Activated CD4-positive, alpha-beta T cell treated with anti-CD3 and anti-CD28 coated beads for 36 hours (primary cell): ENCODE measurements around the gene CAPN13. TPM values are rescaled to one million over a fixed set of nuclear protein-coding genes. Genes with fewer than 3 reads are reported as not detected.

Source experiments
- ATAC-seq: fragments of 200-7000 bp; cut with Tn5 transposase; one replicate; pipeline ENCODE4 v1.10.0; 2021; ENCODE audit warnings: mild to moderate bottlenecking, moderate library complexity
- CTCF ChIA-PET: fragments of 350-600 bp; sonication (Branson Sonifier 250); formaldehyde crosslinking; loops from one replicate; lab custom pipeline; 2021; ENCODE audit warnings: antibody characterized with exemption; lab: Charles Lee
- POLR2A ChIA-PET: fragments of 350-600 bp; sonication (Branson Sonifier 250); formaldehyde crosslinking; loops from one replicate; lab custom pipeline; 2021; ENCODE audit warnings: antibody characterized with exemption, inconsistent platforms; lab: Charles Lee
- DNase-seq: peaks from one replicate; pipeline ENCODE4 v3.0.0-alpha.2; 2020
- H3K27ac Mint-ChIP-seq: one replicate; pipeline ENCODE4 v1.8.0; 2021; ENCODE audit warnings: mixed read lengths
- H3K27me3 Mint-ChIP-seq: one replicate; pipeline ENCODE4 v1.8.0; 2021; ENCODE audit warnings: mixed read lengths
- H3K36me3 Mint-ChIP-seq: one replicate; pipeline ENCODE4 v1.8.0; 2021; ENCODE audit warnings: low read depth, mixed read lengths
- H3K4me1 Mint-ChIP-seq: one replicate; pipeline ENCODE4 v1.8.0; 2021; ENCODE audit warnings: mixed read lengths
- H3K4me3 Mint-ChIP-seq: one replicate; pipeline ENCODE4 v1.8.0; 2021; ENCODE audit warnings: mild to moderate bottlenecking, moderate library complexity, mixed read lengths
- H3K9me3 Mint-ChIP-seq: one replicate; pipeline ENCODE4 v1.8.0; 2021; ENCODE audit warnings: low read depth, mixed read lengths
- intact Hi-C, 2 experiments: fragments of 100-400 bp; cut with DNase I in 1 of 2; cut with micrococcal nuclease in 1 of 2; formaldehyde crosslinking; loops; one replicate each; pipeline versions ENCODE4 v1.14.2 to v1.15.1; 2022 to 2024; cut with DNase I, micrococcal nuclease
- total RNA-seq, 2 experiments: library from RNA; stranded (reverse); gene quantifications; one replicate each; pipeline ENCODE4 v1.2.3, GENCODE V29; 2021

The CAPN13 gene
- total RNA-seq, 2 experiments from 2014 or later = not detected

GRCh38 chr2:30770816-30771576, 36.2 kb downstream of the CAPN13 start:
- no peak overlapping the region for H3K4me3 Mint-ChIP-seq
- no peaks in the 10 kb centered on the region for H3K36me3 Mint-ChIP-seq
- ATAC-seq (no peak), DNase-seq (no peak)
- POLR2A ChIA-PET = no interaction called here
- intact Hi-C loops = no loop called here
- CTCF ChIA-PET = interaction anchor here (0.8 kb wide), 1 partner anchor 10 kb away, joined by 4 read pairs; no protein-coding TSS in a partner anchor
- no peak overlapping the region for H3K27ac Mint-ChIP-seq
- no peaks in the 10 kb centered on the region for H3K9me3 Mint-ChIP-seq
- H3K27me3 Mint-ChIP-seq = peaks cover 11% of the 10 kb centered on the region
- H3K4me1 Mint-ChIP-seq = peaks cover 2% of the 10 kb centered on the region

GRCh38 chr2:30769891-30770462, 37.3 kb downstream of the CAPN13 start:
- H3K27me3 Mint-ChIP-seq = peaks cover 8% of the 10 kb centered on the region
- ATAC-seq = no peak
- CTCF ChIA-PET = interaction anchor here (0.8 kb wide), 1 partner anchor 11 kb away, joined by 4 read pairs; no protein-coding TSS in a partner anchor
- no peak overlapping the region for H3K27ac Mint-ChIP-seq
- no peaks in the 10 kb centered on the region for H3K36me3 Mint-ChIP-seq
- H3K4me3 Mint-ChIP-seq = no peak overlapping the region
- DNase-seq = no peak
- H3K4me1 Mint-ChIP-seq = no peaks in the 10 kb centered on the region
- no peaks in the 10 kb centered on the region for H3K9me3 Mint-ChIP-seq
- intact Hi-C loops = no loop called here
- POLR2A ChIA-PET = no interaction called here

DNA sequence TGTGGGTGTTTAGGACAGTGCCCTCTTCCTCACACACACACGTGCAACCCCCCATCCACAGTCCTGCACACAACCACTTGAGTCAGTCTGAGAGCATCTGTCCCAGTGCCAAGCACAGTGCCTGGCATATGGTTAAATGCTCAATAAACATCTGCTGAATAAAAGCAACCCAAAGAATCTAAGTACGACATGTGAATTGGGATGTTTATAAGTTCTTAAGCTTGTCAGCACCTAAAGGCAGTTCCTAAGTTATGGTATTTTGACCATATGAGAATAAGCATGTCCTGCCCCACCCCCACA, 37.8 kb downstream of the CAPN13 start:
- Mint-ChIP-seq H3K27me3 (peaks cover 8% of the 10 kb centered on the region), H3K4me3 (no peak overlapping the region), H3K4me1 (no peaks in the 10 kb centered on the region), H3K27ac (no peak overlapping the region), H3K9me3 (no peaks in the 10 kb centered on the region), H3K36me3 (no peaks in the 10 kb centered on the region)
- ATAC-seq (no peak), DNase-seq (no peak)
- CTCF ChIA-PET = no interaction called here
- intact Hi-C loops = no loop called here
- POLR2A ChIA-PET = no interaction called here

- ChIA-PET POLR2A (no interaction called here), CTCF (no interaction called here)
- Mint-ChIP-seq H3K27me3 (peaks cover 8% of the 10 kb centered on the region), H3K36me3 (no peaks in the 10 kb centered on the region), H3K9me3 (no peaks in the 10 kb centered on the region), H3K27ac (no peak overlapping the region), H3K4me1 (no peaks in the 10 kb centered on the region), H3K4me3 (no peak overlapping the region)
- intact Hi-C loops = no loop called here
- ATAC-seq (no peak), DNase-seq (no peak)
These were observed 38.4 kb downstream of the CAPN13 start for GRCh38 chr2:30768708-30769480.

DNA sequence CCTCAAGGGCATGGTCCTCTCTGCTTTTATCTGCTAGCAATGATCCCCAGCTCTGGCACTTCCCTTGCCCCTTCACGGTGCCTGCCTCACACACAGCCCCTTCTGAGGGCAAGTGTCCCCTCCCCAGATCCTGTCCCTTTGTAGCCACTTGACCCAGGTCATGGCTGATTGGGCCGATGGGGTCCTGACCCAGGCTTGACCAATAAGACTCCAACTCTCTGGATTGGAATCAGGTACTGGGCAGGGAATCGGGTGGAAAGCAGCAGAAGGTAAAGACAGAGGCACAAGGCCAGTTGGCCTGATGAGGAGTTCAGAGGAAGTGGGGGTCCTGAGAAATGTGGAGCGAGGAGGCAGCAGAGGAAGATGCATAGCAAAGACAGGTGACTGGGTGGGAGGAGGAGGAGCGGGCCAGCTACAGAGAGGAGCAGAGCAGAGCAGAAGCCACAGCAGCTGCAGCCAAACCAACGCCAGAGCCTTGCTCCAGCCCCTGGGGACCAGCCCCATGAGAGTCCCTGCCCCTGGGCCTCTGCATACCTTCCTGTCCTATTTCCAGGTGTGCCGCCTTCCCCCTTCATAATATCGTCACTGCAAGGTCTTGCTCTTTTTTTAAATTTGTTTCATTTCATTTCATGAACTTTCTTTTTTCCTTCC, 39.1 kb downstream of the CAPN13 start:
- Mint-ChIP-seq H3K9me3 (no peaks in the 10 kb centered on the region), H3K27ac (no peak overlapping the region), H3K4me1 (no peaks in the 10 kb centered on the region), H3K36me3 (no peaks in the 10 kb centered on the region), H3K4me3 (no peak overlapping the region), H3K27me3 (peaks cover 5% of the 10 kb centered on the region)
- intact Hi-C loops = no loop called here
- no peak for ATAC-seq
- ChIA-PET CTCF (interaction anchor here (1.1 kb wide), 1 partner anchor 388 kb away, joined by 3 read pairs; no protein-coding TSS in a partner anchor), POLR2A (no interaction called here)
- no peak for DNase-seq

DNA sequence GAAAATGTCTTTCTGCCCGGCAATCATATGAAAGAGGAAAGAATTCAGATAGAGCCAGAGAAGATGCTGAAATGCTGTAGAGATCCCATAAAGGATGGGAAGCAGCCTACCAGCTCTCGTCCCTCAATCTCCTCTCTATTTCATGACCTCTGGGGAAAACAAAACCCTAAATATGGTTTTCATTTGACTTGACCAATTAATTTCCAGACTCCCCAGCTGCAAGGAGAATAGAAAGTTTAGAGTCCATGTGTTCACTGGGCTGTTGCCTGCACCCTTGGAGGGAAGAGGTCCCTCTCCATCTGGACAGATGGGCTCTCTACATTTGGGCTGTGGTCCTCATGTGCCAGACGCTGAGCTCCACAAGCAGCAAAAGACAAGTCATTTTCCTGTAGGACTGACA, 40.6 kb downstream of the CAPN13 start:
- no peak for ATAC-seq
- Mint-ChIP-seq H3K36me3 (no peaks in the 10 kb centered on the region), H3K27ac (no peak overlapping the region), H3K4me1 (no peaks in the 10 kb centered on the region), H3K27me3 (peaks cover 5% of the 10 kb centered on the region), H3K4me3 (no peak overlapping the region), H3K9me3 (no peaks in the 10 kb centered on the region)
- ChIA-PET POLR2A (no interaction called here), CTCF (interaction anchor here (1.1 kb wide), 1 partner anchor 390 kb away, joined by 3 read pairs; no protein-coding TSS in a partner anchor)
- intact Hi-C loops = no loop called here
- DNase-seq = no peak

GRCh38 chr2:30765876-30766470, 41.3 kb downstream of the CAPN13 start:
- intact Hi-C loops = no loop called here
- Mint-ChIP-seq H3K27ac (no peak overlapping the region), H3K4me3 (no peak overlapping the region), H3K4me1 (no peaks in the 10 kb centered on the region), H3K27me3 (peaks cover 2% of the 10 kb centered on the region), H3K9me3 (no peaks in the 10 kb centered on the region), H3K36me3 (no peaks in the 10 kb centered on the region)
- DNase-seq = no peak
- ChIA-PET POLR2A (no interaction called here), CTCF (no interaction called here)
- ATAC-seq = no peak

- DNase-seq (no peak), ATAC-seq (no peak)
- no peak overlapping the region for H3K27ac Mint-ChIP-seq
- intact Hi-C loops = no loop called here
- H3K4me3 Mint-ChIP-seq = no peak overlapping the region
- CTCF ChIA-PET = interaction anchor here (0.7 kb wide), 1 partner anchor 123 kb away, joined by 3 read pairs; no protein-coding TSS in a partner anchor
- POLR2A ChIA-PET = no interaction called here
- H3K36me3 Mint-ChIP-seq = no peaks in the 10 kb centered on the region
- H3K4me1 Mint-ChIP-seq = no peaks in the 10 kb centered on the region
- no peaks in the 10 kb centered on the region for H3K9me3 Mint-ChIP-seq
- H3K27me3 Mint-ChIP-seq = peaks cover 2% of the 10 kb centered on the region
These were observed 42.1 kb downstream of the CAPN13 start for GRCh38 chr2:30765191-30765590.

DNA sequence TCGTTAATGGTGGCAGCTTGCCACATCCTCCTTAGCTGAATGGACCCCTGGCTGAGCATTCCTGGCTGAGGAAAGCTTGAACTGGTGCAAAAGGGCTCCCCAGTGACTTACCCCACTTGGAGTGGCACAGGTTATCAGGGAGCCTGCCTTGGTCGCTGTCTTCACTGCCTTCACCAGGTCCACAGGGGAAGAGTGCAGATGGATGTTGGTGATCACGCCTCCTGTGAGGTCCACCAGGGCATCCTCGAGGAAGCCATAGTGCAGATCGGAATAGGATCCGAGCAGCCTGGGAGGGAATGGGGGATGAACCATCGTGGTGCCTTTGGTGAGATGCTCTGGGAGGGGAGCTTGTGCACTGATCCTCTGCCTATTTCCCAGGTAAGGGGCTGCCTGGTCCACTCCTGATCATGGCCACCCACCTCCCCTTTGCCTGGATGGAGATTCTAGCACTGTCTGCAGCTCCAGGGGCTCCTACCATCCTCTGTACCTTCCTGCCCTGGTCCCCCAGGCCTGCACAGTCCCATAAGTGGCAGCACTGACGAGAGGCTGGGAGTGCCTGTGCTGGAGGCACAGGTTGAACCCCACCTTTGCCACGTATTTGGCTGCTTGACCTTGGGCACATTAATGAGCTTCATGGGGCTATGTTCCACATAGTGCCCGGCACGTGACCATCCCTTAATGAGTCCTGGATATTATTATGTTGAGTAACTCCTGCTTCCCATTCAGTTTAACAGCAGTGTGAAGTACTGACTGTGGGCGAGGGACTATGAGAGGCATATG, 43.0 kb downstream of the CAPN13 start:
- Mint-ChIP-seq H3K9me3 (no peaks in the 10 kb centered on the region), H3K36me3 (no peaks in the 10 kb centered on the region), H3K27me3 (peaks cover 4% of the 10 kb centered on the region), H3K4me1 (no peaks in the 10 kb centered on the region), H3K4me3 (no peak overlapping the region), H3K27ac (no peak overlapping the region)
- intact Hi-C loops = no loop called here
- CTCF ChIA-PET = interaction anchor here (0.7 to 0.8 kb wide), 3 partner anchors 17 to 124 kb away, joined by 3 to 6 read pairs (median 3); no protein-coding TSS in a partner anchor
- no peak for ATAC-seq
- POLR2A ChIA-PET = no interaction called here
- DNase-seq = no peak

DNA sequence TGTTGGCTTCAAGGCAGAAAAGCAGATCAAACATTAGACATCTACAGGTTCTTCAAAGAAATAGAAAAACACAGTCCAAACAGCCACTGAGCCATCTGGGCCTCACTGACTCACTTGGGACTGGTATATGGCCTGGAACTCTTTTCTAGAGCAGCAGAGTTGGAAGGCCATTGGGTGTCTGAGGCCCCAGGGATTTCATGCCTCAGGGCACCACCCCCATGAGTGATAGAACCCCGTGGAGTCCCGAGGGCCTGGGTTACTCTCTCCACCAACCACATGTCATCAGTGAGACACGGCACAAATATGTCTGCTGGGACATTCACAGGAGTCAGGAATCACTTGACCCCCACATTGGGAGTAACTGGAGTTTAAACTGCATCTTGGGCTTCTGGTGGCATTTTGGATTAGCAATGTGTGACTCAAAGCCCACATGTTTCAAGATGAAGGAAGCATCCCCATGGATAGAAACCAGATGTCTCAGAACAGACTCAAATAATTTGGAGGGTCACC, 44.0 kb downstream of the CAPN13 start:
- ChIA-PET POLR2A (no interaction called here), CTCF (interaction anchor here (0.7 to 0.8 kb wide), 2 partner anchors 51 to 393 kb away, joined by 3 read pairs; no protein-coding TSS in a partner anchor)
- ATAC-seq = no peak
- H3K4me3 Mint-ChIP-seq = no peak overlapping the region
- H3K36me3 Mint-ChIP-seq = no peaks in the 10 kb centered on the region
- H3K27me3 Mint-ChIP-seq = peaks cover 3% of the 10 kb centered on the region
- H3K27ac Mint-ChIP-seq = no peak overlapping the region
- DNase-seq = no peak
- intact Hi-C loops = no loop called here
- no peaks in the 10 kb centered on the region for H3K9me3 Mint-ChIP-seq
- no peaks in the 10 kb centered on the region for H3K4me1 Mint-ChIP-seq
